MM.1S (cell line): Measurements from ENCODE around the gene CFAP77.

Experiments used
- DNase-seq: peaks from one replicate; pipeline ENCODE4 v3.0.0-alpha.2; 2015
- H2AFZ ChIP-seq: fragments of 300-600 bp; sonication (generic); 2 replicates; pipeline ENCODE4 v1.6.0; 2016; ENCODE audit warnings: antibody characterized with exemption, low read length
- H3F3A ChIP-seq: fragments of 300-600 bp; sonication (generic); 2 replicates; pipeline ENCODE4 v1.6.1; 2016; ENCODE audit warnings: mild to moderate bottlenecking, antibody characterized with exemption, low read length, moderate library complexity, mixed read lengths; ENCODE audit not compliant: insufficient read depth
- H3K27ac ChIP-seq: fragments of 300-600 bp; sonication (generic); 2 replicates; pipeline ENCODE4 v1.5.1; 2016; ENCODE audit warnings: mild to moderate bottlenecking, low read length
- H3K27me3 ChIP-seq: fragments of 300-600 bp; sonication (generic); replicated peaks from 2 replicates; pipeline ENCODE4 v1.6.0; 2016; ENCODE audit warnings: low read length; ENCODE audit not compliant: insufficient read depth
- H3K36me3 ChIP-seq: fragments of 300-600 bp; sonication (generic); replicated peaks from 2 replicates; pipeline ENCODE4 v1.6.1; 2016; ENCODE audit warnings: mild to moderate bottlenecking, low read length, mixed read lengths; ENCODE audit not compliant: insufficient read depth
- H3K4me1 ChIP-seq: fragments of 300-600 bp; sonication (generic); 2 replicates; pipeline ENCODE4 v1.6.1; 2016; ENCODE audit warnings: low read length, mixed read lengths
- H3K4me2 ChIP-seq: fragments of 300-600 bp; sonication (generic); 2 replicates; pipeline ENCODE4 v1.6.0; 2016; ENCODE audit warnings: low read depth, low read length
- H3K4me3 ChIP-seq: fragments of 300-600 bp; sonication (generic); 2 replicates; pipeline ENCODE4 v1.5.1; 2016; ENCODE audit warnings: low read length, mixed read lengths
- H3K79me2 ChIP-seq: fragments of 300-600 bp; sonication (generic); 2 replicates; pipeline ENCODE4 v1.6.1; 2016; ENCODE audit warnings: mixed run types, low read length, mixed read lengths
- H3K9ac ChIP-seq: fragments of 300-600 bp; sonication (generic); 2 replicates; pipeline ENCODE4 v1.6.1; 2016; ENCODE audit warnings: low read length, mixed read lengths
- H3K9me2 ChIP-seq: fragments of 300-600 bp; sonication (generic); replicated peaks from 2 replicates; pipeline ENCODE4 v1.6.1; 2016; ENCODE audit warnings: mild to moderate bottlenecking, low read length, mixed read lengths; ENCODE audit not compliant: insufficient read depth
- H3K9me3 ChIP-seq: fragments of 300-600 bp; sonication (generic); replicated peaks from 2 replicates; pipeline ENCODE4 v1.6.1; 2016; ENCODE audit warnings: mild to moderate bottlenecking, low read length, mixed read lengths; ENCODE audit not compliant: insufficient read depth
- H4K20me1 ChIP-seq: fragments of 300-600 bp; sonication (generic); 2 replicates; pipeline ENCODE4 v1.6.1; 2016; ENCODE audit warnings: mild to moderate bottlenecking, low read length, moderate library complexity, mixed read lengths; ENCODE audit not compliant: insufficient read depth
- EZH2 ChIP-seq: fragments of 300-600 bp; sonication (generic); optimal IDR thresholded peaks from 2 replicates; pipeline ENCODE3; 2017; ENCODE audit warnings: low read depth, mild to moderate bottlenecking, antibody characterized with exemption, low read length, mixed read lengths
- EZH2phosphoT487 ChIP-seq: fragments of 300-600 bp; sonication (generic); IDR thresholded peaks from 2 replicates; pipeline ENCODE4 v1.6.1; 2018; ENCODE audit warnings: antibody characterized with exemption, low read length
- TF ChIP-seq, protein P1 (sequence below): fragments of 300-600 bp; sonication (generic); IDR thresholded peaks from 2 replicates; pipeline ENCODE4 v1.5.1; 2016; ENCODE audit warnings: antibody characterized with exemption, low read length, mixed read lengths

The CFAP77 gene

DNA sequence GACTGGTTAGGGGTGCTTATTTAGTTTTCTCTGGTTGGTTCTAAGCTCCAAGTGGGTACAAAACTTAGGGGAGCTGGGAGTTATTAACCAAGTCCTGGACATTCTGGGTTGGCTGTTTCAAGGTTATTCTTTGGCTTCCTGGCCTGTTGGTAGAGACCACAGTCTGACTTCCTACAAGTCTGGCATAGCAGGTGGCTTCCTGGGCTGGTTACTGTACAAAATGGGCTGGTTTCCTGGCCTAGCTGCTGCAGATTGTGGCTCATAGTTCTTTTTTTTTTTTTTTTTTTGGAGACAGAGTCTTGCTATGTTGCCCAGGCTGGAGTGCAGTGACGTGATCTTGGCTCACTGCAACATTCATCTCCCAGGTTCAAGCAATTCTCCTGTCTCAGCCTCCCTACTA, 126.1 kb downstream of the CFAP77 start:
- no peak for DNase-seq
- TF ChIP-seq EZH2phosphoT487 (no peak), EZH2 (no peak)
- TF ChIP-seq, protein P1, sequence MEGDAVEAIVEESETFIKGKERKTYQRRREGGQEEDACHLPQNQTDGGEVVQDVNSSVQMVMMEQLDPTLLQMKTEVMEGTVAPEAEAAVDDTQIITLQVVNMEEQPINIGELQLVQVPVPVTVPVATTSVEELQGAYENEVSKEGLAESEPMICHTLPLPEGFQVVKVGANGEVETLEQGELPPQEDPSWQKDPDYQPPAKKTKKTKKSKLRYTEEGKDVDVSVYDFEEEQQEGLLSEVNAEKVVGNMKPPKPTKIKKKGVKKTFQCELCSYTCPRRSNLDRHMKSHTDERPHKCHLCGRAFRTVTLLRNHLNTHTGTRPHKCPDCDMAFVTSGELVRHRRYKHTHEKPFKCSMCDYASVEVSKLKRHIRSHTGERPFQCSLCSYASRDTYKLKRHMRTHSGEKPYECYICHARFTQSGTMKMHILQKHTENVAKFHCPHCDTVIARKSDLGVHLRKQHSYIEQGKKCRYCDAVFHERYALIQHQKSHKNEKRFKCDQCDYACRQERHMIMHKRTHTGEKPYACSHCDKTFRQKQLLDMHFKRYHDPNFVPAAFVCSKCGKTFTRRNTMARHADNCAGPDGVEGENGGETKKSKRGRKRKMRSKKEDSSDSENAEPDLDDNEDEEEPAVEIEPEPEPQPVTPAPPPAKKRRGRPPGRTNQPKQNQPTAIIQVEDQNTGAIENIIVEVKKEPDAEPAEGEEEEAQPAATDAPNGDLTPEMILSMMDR: no peak
- Histone ChIP-seq H3K9me2 (no peaks in the 10 kb centered on the region), H3K36me3 (no peaks in the 10 kb centered on the region), H3K27ac (no peak overlapping the region), H3K9ac (no peak overlapping the region), H3K4me1 (no peaks in the 10 kb centered on the region), H3K27me3 (peaks cover 77% of the 10 kb centered on the region), H2AFZ (no peak overlapping the region), H3F3A (no peaks in the 10 kb centered on the region), H3K4me3 (no peak overlapping the region), H3K9me3 (no peaks in the 10 kb centered on the region), H4K20me1 (no peaks in the 10 kb centered on the region), H3K4me2 (no peak overlapping the region), H3K79me2 (no peaks in the 10 kb centered on the region)

DNA sequence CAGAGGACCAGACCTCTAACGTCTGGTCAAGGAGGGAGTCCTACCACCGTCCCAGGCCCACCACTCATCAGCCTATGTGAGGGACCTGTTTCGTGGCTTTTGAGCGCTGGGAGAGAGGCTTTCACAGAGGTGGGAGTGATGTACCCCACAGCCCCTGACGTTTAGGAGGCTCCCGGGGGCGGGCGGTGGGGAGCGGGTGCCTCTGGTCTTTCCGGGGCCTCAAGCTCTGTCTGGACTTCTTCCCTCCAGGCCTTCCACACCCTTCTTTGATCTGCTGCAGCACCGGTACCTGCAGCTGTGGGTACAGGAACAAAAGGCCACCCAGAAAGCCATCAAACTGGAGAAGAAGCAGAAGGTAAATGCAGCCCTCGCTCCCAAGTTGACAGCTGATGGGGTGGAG, 127.3 kb downstream of the CFAP77 start:
- H3K9me3 ChIP-seq: no peaks in the 10 kb centered on the region
- H3K4me3 ChIP-seq: no peak overlapping the region

DNA sequence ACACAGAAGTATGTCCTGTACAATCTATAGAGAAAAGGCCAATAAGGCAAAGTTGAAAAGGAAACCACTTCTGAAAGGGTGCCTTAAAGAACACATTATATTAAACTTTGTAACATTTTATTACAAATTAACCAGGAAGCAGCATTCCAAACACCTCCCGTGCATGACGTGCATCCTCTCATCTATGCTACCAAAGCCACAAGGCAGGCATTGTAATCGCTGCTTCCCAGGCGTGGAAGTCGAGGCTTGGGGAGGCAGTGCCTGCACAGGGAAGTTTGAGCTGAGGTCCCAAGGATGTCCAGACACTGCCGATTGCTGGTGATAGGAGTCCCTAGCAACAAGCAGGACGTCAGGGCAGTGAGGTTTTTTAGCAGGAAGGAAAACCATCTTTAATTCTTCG, 128.1 kb downstream of the CFAP77 start:
- H3K36me3 ChIP-seq: no peaks in the 10 kb centered on the region
- H3F3A ChIP-seq: no peaks in the 10 kb centered on the region
- no peaks in the 10 kb centered on the region for H3K9me3 ChIP-seq
- no peaks in the 10 kb centered on the region for H3K4me1 ChIP-seq
- H3K4me3 ChIP-seq: no peak overlapping the region
- TF ChIP-seq EZH2: no peak
- TF ChIP-seq, protein P1: no peak
- no peak for TF ChIP-seq EZH2phosphoT487
- H3K9ac ChIP-seq: no peak overlapping the region
- H4K20me1 ChIP-seq: no peaks in the 10 kb centered on the region
- no peak overlapping the region for H2AFZ ChIP-seq
- no peaks in the 10 kb centered on the region for H3K9me2 ChIP-seq
- H3K27ac ChIP-seq: no peak overlapping the region
- H3K4me2 ChIP-seq: no peak overlapping the region
- H3K79me2 ChIP-seq: no peaks in the 10 kb centered on the region
- peaks cover 75% of the 10 kb centered on the region for H3K27me3 ChIP-seq
- DNase-seq: no peak

More for the DNA sequence above, 127.3 kb downstream of the CFAP77 start:
- no peak overlapping the region for H3K27ac ChIP-seq
- H3K9me2 ChIP-seq: no peaks in the 10 kb centered on the region
- H2AFZ ChIP-seq: no peak overlapping the region
- H3K27me3 ChIP-seq: peaks cover 77% of the 10 kb centered on the region
- no peak for DNase-seq
- no peaks in the 10 kb centered on the region for H4K20me1 ChIP-seq
- H3K79me2 ChIP-seq: no peaks in the 10 kb centered on the region
- no peaks in the 10 kb centered on the region for H3K4me1 ChIP-seq
- TF ChIP-seq EZH2 (no peak), EZH2phosphoT487 (no peak)
- TF ChIP-seq, protein P1: no peak
- no peak overlapping the region for H3K4me2 ChIP-seq
- H3K9ac ChIP-seq: no peak overlapping the region
- no peaks in the 10 kb centered on the region for H3F3A ChIP-seq
- no peaks in the 10 kb centered on the region for H3K36me3 ChIP-seq
